ENCODE measurements around the gene CD200. TPM values are rescaled to one million over a fixed set of nuclear protein-coding genes. Genes with fewer than 3 reads are reported as not detected.

CD200 gene
- total and polyA plus RNA-seq, 2 of the 4 experiments (the other 2 are of a cell fraction): 1.1 to 1.7 TPM

Other genes starting within 250 kb of the CD200 start
- gene C3orf52, start 246.8 kb upstream of the CD200 start, total RNA-seq (2012; rRNA removed): 12.5 and 16.1 TPM in 2 replicates
- 6.4 and 7.5 TPM in 2 replicates for gene C3orf52, start 246.8 kb upstream of the CD200 start, polyA plus RNA-seq (2012; rRNA removed)
- gene GCSAM, start 199.9 kb upstream of the CD200 start, total RNA-seq (2012; rRNA removed): not detected in 2 replicates
- not detected in 2 replicates for gene GCSAM, start 199.9 kb upstream of the CD200 start, polyA plus RNA-seq (2012; rRNA removed)
- gene SLC9C1, start 38.9 kb upstream of the CD200 start, total RNA-seq (2012; rRNA removed): not detected in 2 replicates
- gene SLC9C1, start 38.9 kb upstream of the CD200 start, polyA plus RNA-seq (2012; rRNA removed): not detected in 2 replicates
- not detected in 2 replicates for gene BTLA, start 166.3 kb downstream of the CD200 start, total RNA-seq (2012; rRNA removed)
- gene BTLA, start 166.3 kb downstream of the CD200 start, polyA plus RNA-seq (2012; rRNA removed): not detected in 2 replicates
- gene ATG3, start 228.8 kb downstream of the CD200 start, total RNA-seq (2012; rRNA removed): 30.8 and 70.3 TPM in 2 replicates
- 31.7 and 34.2 TPM in 2 replicates for gene ATG3, start 228.8 kb downstream of the CD200 start, polyA plus RNA-seq (2012; rRNA removed)
- gene SLC35A5, start 228.9 kb downstream of the CD200 start, total RNA-seq (2012; rRNA removed): 25.6 and 30.0 TPM in 2 replicates
- 18.5 and 19.5 TPM in 2 replicates for gene SLC35A5, start 228.9 kb downstream of the CD200 start, polyA plus RNA-seq (2012; rRNA removed)

All from IMR-90 (cell line).